AG09309 (cell line): Measurements from ENCODE around the gene PCDHGA2.
A peak's percentile ranks its signal among the peaks of the same experiment; 100 is the strongest.
"Not testable (repeated sequence)": the region's sequence is repeated elsewhere in the genome, so short reads cannot be mapped to it uniquely, and the experiment has no call there.

ENCODE experiments used
- DNase-seq: peaks from one replicate; pipeline ENCODE4 v3.0.0-alpha.2; 2010; ENCODE audit warnings: low read depth
- H3K4me3 ChIP-seq: 2 replicates; pipeline ENCODE4 v1.5.1; 2011; ENCODE audit warnings: mild to moderate bottlenecking, low read depth, low read length, moderate library complexity; ENCODE audit not compliant: control insufficient read depth
- TF ChIP-seq, protein P1 (sequence below): IDR thresholded peaks from 2 replicates; pipeline ENCODE4 v1.5.1; 2011; ENCODE audit warnings: mild to moderate bottlenecking, low read depth, low read length, inconsistent platforms; ENCODE audit not compliant: insufficient read depth, control insufficient read depth; ENCODE audit errors: missing control alignments

The PCDHGA2 gene

GRCh38 chr5:141338538-141339306 is at the start of gene PCDHGA2:
TSS of gene PCDHGA2 (plus strand) at chr5:141338760.
- no peak for DNase-seq
- H3K4me3 ChIP-seq, result peak within 1 kb of the TSS; percentile 53
- TF ChIP-seq, protein P1, sequence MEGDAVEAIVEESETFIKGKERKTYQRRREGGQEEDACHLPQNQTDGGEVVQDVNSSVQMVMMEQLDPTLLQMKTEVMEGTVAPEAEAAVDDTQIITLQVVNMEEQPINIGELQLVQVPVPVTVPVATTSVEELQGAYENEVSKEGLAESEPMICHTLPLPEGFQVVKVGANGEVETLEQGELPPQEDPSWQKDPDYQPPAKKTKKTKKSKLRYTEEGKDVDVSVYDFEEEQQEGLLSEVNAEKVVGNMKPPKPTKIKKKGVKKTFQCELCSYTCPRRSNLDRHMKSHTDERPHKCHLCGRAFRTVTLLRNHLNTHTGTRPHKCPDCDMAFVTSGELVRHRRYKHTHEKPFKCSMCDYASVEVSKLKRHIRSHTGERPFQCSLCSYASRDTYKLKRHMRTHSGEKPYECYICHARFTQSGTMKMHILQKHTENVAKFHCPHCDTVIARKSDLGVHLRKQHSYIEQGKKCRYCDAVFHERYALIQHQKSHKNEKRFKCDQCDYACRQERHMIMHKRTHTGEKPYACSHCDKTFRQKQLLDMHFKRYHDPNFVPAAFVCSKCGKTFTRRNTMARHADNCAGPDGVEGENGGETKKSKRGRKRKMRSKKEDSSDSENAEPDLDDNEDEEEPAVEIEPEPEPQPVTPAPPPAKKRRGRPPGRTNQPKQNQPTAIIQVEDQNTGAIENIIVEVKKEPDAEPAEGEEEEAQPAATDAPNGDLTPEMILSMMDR, result peak; percentile 73

- H3K4me3 ChIP-seq, result no peak overlapping the region
Observed at GRCh38 chr5:141298376-141298775, 40.2 kb upstream of the PCDHGA2 start.

GRCh38 chr5:141303756-141304155 is 34.8 kb upstream of the PCDHGA2 start, which contains the start of gene SLC25A2:
TSS of gene SLC25A2 (minus strand) at chr5:141304049. CDS start at chr5:141303865, 184 bp downstream.
- TF ChIP-seq, protein P1, result no peak
- DNase-seq, result no peak
- no peak within 1 kb of the TSS for H3K4me3 ChIP-seq

More at GRCh38 chr5:141298376-141298775, 40.2 kb upstream of the PCDHGA2 start:
- no peak for DNase-seq
- TF ChIP-seq, protein P1, result no peak

GRCh38 chr5:141306630-141307029 is 31.9 kb upstream of the PCDHGA2 start:
- H3K4me3 ChIP-seq, result no peak overlapping the region
- no peak for DNase-seq
- TF ChIP-seq, protein P1, result no peak

DNA sequence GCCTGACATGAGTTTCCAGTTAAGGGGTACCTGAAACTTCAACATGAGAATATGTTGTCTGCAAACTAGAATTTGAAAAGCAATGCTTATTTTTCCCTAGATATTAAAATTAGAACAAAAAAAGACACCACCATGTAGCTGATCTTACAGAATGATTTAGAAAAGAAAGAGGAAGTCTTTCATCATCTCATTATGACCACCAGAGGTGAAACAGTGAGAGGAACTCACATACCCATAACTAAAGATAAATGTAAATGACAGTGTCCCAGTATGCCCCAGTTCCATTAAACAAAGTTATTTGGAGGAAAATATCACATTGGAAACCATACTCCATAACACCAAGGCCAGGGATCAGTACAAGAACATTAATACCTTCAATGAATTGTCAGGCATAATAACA is 24.8 kb upstream of the PCDHGA2 start:
- TF ChIP-seq, protein P1, result no peak
- no peak overlapping the region for H3K4me3 ChIP-seq

GRCh38 chr5:141316963-141317362 is 21.6 kb upstream of the PCDHGA2 start:
- not testable (repeated sequence) for H3K4me3 ChIP-seq, DNase-seq

More for the DNA sequence above, 24.8 kb upstream of the PCDHGA2 start:
- DNase-seq, result no peak

DNA sequence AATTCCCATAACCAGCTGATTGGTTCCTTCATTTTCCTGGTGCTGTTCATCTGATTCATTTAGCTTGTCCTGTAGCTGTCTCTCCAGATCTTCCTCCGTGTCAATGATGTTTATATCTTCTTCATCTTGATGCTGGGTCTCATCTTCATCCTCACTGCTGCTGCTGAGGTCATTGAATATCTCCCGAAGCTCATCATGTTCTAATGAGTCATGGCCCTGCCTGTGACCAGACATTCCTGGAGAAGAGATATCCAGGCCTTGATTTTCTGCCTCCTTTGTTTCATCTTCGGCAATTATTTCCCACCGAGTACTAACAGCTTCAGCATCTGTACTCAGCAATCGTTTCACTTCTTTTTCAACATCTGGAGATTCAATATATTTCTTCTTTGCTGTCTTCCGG is 19.4 kb upstream of the PCDHGA2 start:
- TF ChIP-seq, protein P1, result no peak
- no peak overlapping the region for H3K4me3 ChIP-seq
- no peak for DNase-seq
